OCI-LY3 (cell line): Measurements from ENCODE around the gene KCNA2.

Source experiments
- H2AFZ ChIP-seq: fragments of 200-600, 300-600 bp; shearing (Covaris generic); 2 replicates; pipeline ENCODE4 v1.6.0; 2014; ENCODE audit warnings: antibody characterized with exemption, low read depth, low read length
- H3K27ac ChIP-seq: fragments of 200-600, 300-600 bp; sonication (generic); 2 replicates; pipeline ENCODE4 v1.5.1; 2014; ENCODE audit warnings: mild to moderate bottlenecking, low read length, moderate library complexity, mixed read lengths
- H3K27me3 ChIP-seq: fragments of 200-600, 300-600 bp; sonication (generic); 2 replicates; pipeline ENCODE4 v1.6.1; 2014; ENCODE audit warnings: low read depth, low read length, mixed read lengths
- H3K36me3 ChIP-seq: fragments of 200-600, 300-600 bp; sonication (generic); replicated peaks from 2 replicates; pipeline ENCODE3; 2014; ENCODE audit warnings: low read depth, low read length, mixed read lengths
- H3K4me1 ChIP-seq: fragments of 300-600, 200-600 bp; sonication (generic); 2 replicates; pipeline ENCODE4 v1.6.1; 2014; ENCODE audit warnings: low read length, mixed read lengths
- H3K4me2 ChIP-seq: fragments of 200-600, 300-600 bp; sonication (generic); 2 replicates; pipeline ENCODE4 v1.6.1; 2014; ENCODE audit warnings: low read length, mixed read lengths
- H3K4me3 ChIP-seq: fragments of 300-600, 200-600 bp; sonication (generic); 2 replicates; pipeline ENCODE4 v1.5.1; 2014; ENCODE audit warnings: antibody characterized with exemption, mild to moderate bottlenecking, low read length, moderate library complexity
- H3K79me2 ChIP-seq: fragments of 300-600, 200-600 bp; shearing (Covaris generic); 2 replicates; pipeline ENCODE4 v1.6.1; 2014; ENCODE audit warnings: mild to moderate bottlenecking, low read length, mixed read lengths
- H3K9ac ChIP-seq: fragments of 300-600, 200-600 bp; shearing (Covaris generic); 2 replicates; pipeline ENCODE4 v1.6.0; 2014; ENCODE audit warnings: mild to moderate bottlenecking, low read length, moderate library complexity
- H3K9me3 ChIP-seq: fragments of 200-600, 300-600 bp; shearing (Covaris generic); 2 replicates; pipeline ENCODE4 v1.6.1; 2014; ENCODE audit warnings: low read length, mixed read lengths; ENCODE audit not compliant: insufficient read depth
- H4K20me1 ChIP-seq: fragments of 200-600, 300-600 bp; sonication (generic); 2 replicates; pipeline ENCODE4 v1.6.1; 2016; ENCODE audit warnings: low read length, mixed read lengths; ENCODE audit not compliant: insufficient read depth
- EZH2phosphoT487 ChIP-seq: fragments of 200-600 bp; shearing (Covaris generic); IDR thresholded peaks from 2 replicates; pipeline ENCODE4 v1.6.1; 2018; ENCODE audit warnings: antibody characterized with exemption, mixed run types, low read depth
- TF ChIP-seq, protein P1 (sequence below): fragments of 200-600, 300-600 bp; sonication (generic); IDR thresholded peaks from 2 replicates; pipeline ENCODE4 v1.5.1; 2014; ENCODE audit warnings: antibody characterized with exemption, low read length, low read depth

KCNA2 gene

DNA sequence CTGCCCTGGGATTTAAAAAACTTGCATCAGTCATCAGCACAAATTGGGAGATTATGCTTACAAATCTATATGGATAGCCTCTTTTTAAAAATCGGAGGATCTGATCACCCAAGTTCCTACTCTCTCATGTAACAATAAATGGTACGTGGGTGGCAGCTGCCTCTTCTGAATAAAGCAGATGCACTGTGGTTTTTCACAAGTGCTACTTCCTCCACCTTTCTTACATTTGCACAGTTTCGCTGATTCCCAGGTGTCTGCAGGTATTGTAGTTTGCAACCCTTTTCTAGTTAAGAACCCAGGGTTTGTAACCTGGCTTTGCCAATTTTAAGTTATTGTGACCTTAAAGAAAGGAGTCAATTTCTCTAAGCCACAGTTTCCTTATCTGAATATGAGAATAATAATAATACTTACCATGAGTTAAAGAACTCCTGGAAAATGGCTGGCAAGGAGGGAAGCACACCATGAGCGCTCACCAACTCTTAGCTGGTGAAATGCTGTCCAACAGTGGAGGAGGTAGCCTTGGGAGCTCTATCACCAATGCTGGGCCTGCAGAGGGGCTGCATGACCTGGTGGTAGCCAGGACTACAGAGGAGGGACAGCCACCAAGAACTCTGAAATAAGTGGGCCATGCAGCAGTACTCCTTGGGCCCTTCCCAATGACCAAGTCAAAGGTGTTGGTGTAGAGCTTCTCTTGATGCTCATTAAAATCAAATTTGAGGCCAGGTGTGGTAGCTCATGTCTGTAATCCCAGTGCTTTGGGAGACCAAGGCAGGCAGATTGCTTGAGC, 30.2 kb upstream of the KCNA2 start:
- Histone ChIP-seq H3K79me2 (peaks cover 19% of the 10 kb centered on the region), H3K4me2 (peak overlapping the region; percentile 87), H4K20me1 (no peaks in the 10 kb centered on the region), H2AFZ (no peak overlapping the region), H3K4me1 (peaks cover 96% of the 10 kb centered on the region), H3K27ac (peak overlapping the region; percentile 100), H3K4me3 (peak overlapping the region; percentile 54), H3K27me3 (no peaks in the 10 kb centered on the region), H3K9ac (peak overlapping the region; percentile 92), H3K9me3 (no peaks in the 10 kb centered on the region), H3K36me3 (no peaks in the 10 kb centered on the region)
- TF ChIP-seq, protein P1, sequence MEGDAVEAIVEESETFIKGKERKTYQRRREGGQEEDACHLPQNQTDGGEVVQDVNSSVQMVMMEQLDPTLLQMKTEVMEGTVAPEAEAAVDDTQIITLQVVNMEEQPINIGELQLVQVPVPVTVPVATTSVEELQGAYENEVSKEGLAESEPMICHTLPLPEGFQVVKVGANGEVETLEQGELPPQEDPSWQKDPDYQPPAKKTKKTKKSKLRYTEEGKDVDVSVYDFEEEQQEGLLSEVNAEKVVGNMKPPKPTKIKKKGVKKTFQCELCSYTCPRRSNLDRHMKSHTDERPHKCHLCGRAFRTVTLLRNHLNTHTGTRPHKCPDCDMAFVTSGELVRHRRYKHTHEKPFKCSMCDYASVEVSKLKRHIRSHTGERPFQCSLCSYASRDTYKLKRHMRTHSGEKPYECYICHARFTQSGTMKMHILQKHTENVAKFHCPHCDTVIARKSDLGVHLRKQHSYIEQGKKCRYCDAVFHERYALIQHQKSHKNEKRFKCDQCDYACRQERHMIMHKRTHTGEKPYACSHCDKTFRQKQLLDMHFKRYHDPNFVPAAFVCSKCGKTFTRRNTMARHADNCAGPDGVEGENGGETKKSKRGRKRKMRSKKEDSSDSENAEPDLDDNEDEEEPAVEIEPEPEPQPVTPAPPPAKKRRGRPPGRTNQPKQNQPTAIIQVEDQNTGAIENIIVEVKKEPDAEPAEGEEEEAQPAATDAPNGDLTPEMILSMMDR = no peak
- TF ChIP-seq EZH2phosphoT487 = no peak

DNA sequence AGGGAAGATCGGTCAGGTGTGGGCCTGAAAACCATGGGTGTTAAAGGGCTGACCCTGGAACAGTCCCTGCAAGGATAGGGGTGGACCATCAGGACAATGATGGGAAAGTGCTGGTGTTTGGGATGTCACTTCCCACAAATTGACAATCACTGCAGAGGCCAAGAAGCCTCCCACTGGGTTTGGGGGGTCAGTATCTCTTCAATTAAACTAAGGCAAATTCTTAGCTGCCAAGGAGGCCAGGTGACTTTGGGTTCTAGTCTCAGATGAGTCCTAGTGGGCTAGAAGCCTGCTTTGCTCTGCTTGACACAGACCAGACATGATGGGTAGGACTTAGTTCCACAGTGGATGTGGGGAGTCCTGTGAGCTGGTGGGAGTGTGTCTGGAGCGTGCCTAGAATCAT, 29.3 kb upstream of the KCNA2 start:
- Histone ChIP-seq H3K79me2 (peaks cover 19% of the 10 kb centered on the region), H3K4me3 (peak overlapping the region; percentile 54; the same call in 1 of the 2 replicates), H3K27me3 (no peaks in the 10 kb centered on the region), H3K4me1 (peaks cover 97% of the 10 kb centered on the region), H3K9ac (peak overlapping the region; percentile 92), H3K27ac (peak overlapping the region; percentile 100), H3K36me3 (no peaks in the 10 kb centered on the region), H3K9me3 (no peaks in the 10 kb centered on the region), H2AFZ (no peak overlapping the region), H4K20me1 (no peaks in the 10 kb centered on the region), H3K4me2 (peak overlapping the region; percentile 87)
- TF ChIP-seq, protein P1 = no peak
- TF ChIP-seq EZH2phosphoT487 = no peak

DNA sequence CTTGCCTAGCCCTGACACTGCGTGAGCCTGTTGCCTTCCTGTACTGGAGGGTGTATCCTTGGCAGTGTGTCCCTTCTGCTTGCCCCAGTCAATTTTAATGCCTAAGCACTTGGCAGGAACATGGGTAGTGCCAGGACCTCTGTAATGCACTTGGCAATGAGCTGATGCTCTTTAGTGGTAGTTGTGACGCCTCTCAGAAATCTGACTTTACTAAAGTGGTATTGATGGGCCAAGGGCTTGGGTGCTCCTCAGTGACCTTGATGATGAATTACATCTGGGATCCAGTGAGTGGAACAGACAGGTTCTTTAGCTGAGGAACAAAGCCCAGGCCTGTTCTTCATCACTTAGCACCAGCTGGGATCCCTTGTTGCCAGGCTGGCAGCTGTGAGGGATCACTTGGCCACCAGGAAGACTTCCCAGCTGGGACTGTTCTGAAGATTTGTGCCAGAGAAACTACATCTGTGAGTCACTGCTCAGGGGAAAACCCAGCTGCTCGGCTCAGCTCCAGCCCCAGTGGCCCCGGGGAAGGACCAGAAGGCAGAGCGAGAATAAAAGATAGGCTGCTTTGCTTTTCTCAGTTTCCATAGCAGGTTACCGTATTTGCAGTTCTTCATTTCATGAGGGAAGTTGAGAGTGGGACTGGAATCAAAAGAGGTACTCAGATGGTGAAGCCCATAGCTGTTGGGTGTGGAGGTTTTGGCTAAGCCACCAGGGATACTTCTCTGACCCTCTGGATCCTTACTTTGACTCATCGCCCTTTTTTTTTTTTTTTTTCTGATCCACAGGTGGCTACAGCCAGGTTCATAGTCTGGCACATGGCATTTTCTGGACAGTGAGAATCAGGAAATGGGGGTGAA, 28.5 kb upstream of the KCNA2 start:
- peak overlapping the region; percentile 94 for H3K9ac ChIP-seq
- H3K4me3 ChIP-seq = peak overlapping the region; percentile 54; the same call in 1 of the 2 replicates
- TF ChIP-seq, protein P1 = no peak
- no peak for TF ChIP-seq EZH2phosphoT487
- H3K9me3 ChIP-seq = no peaks in the 10 kb centered on the region
- H3K27me3 ChIP-seq = no peaks in the 10 kb centered on the region
- no peak overlapping the region for H2AFZ ChIP-seq
- peak overlapping the region; percentile 100 for H3K27ac ChIP-seq
- H3K36me3 ChIP-seq = no peaks in the 10 kb centered on the region
- H4K20me1 ChIP-seq = no peaks in the 10 kb centered on the region
- peak overlapping the region; percentile 88 for H3K4me2 ChIP-seq
- H3K4me1 ChIP-seq = peaks cover 95% of the 10 kb centered on the region
- H3K79me2 ChIP-seq = peaks cover 19% of the 10 kb centered on the region

DNA sequence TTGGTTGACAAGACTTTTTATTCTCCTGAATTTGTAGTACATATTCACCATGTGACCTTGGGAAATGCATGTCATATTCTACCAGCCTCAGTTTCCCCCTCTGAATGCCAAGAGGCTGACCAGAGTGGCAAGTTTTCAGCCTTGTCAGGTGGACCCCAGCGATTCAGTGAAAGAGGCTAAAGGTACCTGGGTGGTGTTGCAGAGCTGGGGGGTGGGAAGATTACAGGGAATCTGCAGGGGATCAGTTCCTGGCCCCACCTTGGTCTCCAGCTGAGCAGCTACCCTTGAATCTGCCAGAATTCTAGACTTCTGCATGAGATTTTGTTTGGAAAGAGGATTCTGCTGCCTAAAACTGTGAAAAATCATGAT, 27.9 kb upstream of the KCNA2 start:
- H3K27me3 ChIP-seq = no peaks in the 10 kb centered on the region
- H3K36me3 ChIP-seq = no peaks in the 10 kb centered on the region
- peak overlapping the region; percentile 88 for H3K4me2 ChIP-seq
- peak overlapping the region; percentile 94 for H3K9ac ChIP-seq
- peak overlapping the region; percentile 100 for H3K27ac ChIP-seq
- peak overlapping the region; percentile 6; the same call in 1 of the 2 replicates for H3K4me3 ChIP-seq
- no peak for TF ChIP-seq EZH2phosphoT487
- TF ChIP-seq, protein P1 = no peak
- H2AFZ ChIP-seq = no peak overlapping the region
- no peaks in the 10 kb centered on the region for H3K9me3 ChIP-seq
- peaks cover 19% of the 10 kb centered on the region for H3K79me2 ChIP-seq
- peaks cover 95% of the 10 kb centered on the region for H3K4me1 ChIP-seq
- no peaks in the 10 kb centered on the region for H4K20me1 ChIP-seq
